HG02970 (cell line): Measurements from ENCODE around the gene MYO1D.

Source experiments
- ATAC-seq: cut with Tn5 transposase; IDR thresholded peaks from one replicate; pipeline ENCODE4 v1.9.1; 2021; ENCODE audit warnings: mild to moderate bottlenecking, moderate library complexity, moderate number of reproducible peaks; ENCODE audit not compliant: unreplicated experiment, low FRiP score

Gene MYO1D

DNA sequence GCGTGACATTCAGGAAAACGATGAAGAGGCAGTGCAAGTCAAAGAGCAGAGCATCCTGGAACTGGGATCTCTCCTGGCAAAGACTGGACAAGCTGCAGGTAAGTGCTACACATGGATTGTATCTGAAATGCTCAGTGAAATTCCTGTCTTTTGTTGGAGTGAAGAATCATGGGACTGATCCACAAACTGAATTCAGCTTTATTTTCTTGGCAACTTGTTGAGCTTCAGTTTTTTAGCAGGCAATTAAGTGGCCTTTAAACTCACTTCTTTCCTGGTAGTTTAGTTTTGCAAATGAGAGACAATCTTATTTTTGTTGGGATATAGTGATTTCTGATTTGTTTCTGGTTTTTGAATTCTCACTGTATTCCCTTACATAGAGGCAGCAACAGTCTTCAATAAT lies 430.0 kb downstream of the MYO1D start:
- ATAC-seq, result no peak

DNA sequence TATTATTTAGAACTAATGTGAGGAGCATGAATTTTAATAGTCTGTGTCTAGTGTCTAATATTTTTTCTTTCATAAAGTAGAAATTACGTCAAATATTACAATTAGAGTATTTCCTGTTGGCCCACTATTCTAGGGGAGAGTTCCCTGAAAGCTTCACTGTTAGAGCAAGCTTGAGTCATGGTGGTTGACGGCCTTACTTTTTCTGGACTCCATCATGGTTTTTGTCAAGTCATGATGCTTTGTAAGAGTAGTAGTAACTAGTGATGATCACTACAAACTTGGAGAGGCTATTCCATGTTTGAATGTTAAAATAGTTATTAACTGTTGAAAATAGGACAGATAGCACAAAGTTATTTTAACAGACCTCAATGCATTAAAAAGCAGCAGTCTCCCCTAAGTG lies 431.0 kb downstream of the MYO1D start:
- no peak for ATAC-seq

DNA sequence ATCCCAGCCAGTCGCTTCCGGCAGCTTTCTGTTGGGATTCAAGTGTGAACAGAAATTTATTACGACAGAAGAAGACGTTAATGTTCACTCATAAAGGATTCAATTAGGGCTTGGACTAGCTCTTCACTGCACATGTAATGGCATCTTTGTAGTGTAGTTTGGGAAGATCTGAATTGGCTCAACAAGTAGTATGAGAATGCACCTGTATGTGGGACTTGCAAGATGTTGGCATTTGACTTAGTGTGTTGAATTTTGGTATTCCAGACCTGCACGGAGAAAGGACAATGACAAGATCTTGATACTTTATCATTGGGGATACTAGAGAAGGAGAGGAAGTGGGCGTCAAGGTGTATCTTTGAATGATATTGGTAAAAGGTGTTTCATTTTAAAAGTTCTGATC lies 431.4 kb downstream of the MYO1D start:
- ATAC-seq, result no peak

GRCh38 chr17:32445074-32445415 lies 431.9 kb downstream of the MYO1D start:
- ATAC-seq, result no peak

GRCh38 chr17:32444301-32445073 lies 432.4 kb downstream of the MYO1D start, which contains the start of gene PSMD11:
TSS of gene PSMD11 (plus strand) at chr17:32444510. CDS start at chr17:32444524, 14 bp downstream.
- peak; percentile 89 for ATAC-seq

GRCh38 chr17:32443827-32444300 lies 433.1 kb downstream of the MYO1D start:
- no peak for ATAC-seq
